OCI-M2 (cell line): Measurements from ENCODE around the gene TIAM2.
"Not testable (repeated sequence)": the region's sequence is repeated elsewhere in the genome, so short reads cannot be mapped to it uniquely, and the experiment has no call there.

Source experiments
- DNase-seq: peaks from one replicate; lab custom pipeline; 2025; ENCODE audit not compliant: unreplicated experiment; lab: John Stamatoyannopoulos, UW

The TIAM2 gene

DNA sequence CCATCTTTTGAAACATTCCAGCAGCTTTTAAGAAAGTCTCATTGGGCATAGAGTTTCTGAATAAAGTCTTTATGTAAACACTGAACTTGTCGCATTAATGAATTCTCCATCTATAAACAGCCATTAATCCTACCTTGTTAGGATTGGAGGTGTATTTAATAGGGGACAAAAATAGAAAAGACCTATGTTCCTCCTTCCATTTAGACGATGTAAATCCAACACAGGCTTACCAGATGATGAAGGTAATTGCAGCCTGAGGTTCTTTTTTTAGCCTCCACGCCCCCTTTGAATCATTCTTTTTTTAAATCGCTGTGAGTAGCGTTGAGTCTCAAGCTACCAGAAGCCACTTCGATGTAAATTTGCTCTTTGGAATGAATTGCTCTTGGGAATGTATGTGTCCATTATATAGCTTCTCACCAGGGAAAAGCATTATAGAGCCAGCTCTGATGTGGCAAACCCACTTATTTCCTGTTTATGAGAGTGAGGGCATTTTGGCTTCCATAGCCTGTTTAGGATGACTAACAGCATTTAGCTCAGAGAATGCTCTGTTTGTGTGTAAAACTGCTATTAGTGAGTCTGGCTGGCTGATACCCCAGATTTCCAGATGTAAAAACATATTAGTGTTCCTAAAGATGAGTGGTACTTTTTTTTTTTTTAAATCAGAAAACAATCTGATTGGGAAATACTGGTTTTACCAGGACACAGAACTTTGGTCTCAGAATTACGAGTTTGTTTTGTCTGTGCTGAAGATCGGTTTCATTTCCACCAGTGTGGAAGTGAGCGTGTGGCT, 193.8 kb downstream of the TIAM2 start:
- DNase-seq, result no peak

- no peak for DNase-seq
Measured at GRCh38 chr6:155190677-155191076, 195.6 kb downstream of the TIAM2 start.

- no peak for DNase-seq
Measured at GRCh38 chr6:155193526-155193925, 198.4 kb downstream of the TIAM2 start.

- DNase-seq, result no peak
Measured at GRCh38 chr6:155194399-155194798, 199.3 kb downstream of the TIAM2 start.

DNA sequence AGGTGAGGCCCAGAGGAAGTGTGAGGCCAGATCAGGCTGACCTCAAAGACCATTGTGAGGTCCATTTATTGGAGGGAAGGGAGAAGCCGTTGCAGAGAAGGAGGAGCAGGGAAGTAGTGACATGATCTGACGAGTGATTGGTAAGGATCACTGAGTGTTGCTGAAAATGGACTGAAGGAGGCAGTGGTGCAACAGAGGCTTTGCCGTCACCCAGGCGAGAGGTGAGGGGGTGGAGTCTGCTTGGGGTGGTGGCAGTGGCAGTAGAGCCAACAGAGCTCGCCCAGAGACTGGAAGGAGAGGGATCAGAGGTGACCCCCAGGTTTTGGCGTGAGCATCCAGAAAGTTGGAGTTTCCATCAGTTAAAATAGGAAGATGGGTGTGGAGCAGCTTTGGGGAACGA, 200.8 kb downstream of the TIAM2 start:
- DNase-seq, result no peak

DNA sequence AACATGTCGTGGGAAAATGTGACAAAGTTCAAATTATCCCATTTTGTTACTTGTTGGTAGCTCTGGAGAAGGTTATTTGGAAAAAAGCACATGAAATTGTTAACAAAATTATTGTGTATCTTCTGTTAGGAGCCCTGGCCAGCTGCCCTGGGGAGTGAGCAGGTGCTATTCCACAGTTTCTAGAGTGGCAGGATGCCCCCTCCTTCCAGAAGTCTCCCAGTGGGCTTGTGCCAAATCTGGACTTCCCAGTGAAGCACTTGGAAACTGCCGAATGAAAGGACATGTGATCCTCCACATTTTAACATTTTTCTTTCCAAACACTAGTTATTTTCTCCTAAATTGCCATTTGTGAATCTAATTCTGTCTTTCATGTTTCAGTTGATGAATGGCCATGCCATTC, 201.8 kb downstream of the TIAM2 start:
- DNase-seq, result no peak

GRCh38 chr6:155197932-155198331, 202.8 kb downstream of the TIAM2 start:
- DNase-seq, result no peak

DNA sequence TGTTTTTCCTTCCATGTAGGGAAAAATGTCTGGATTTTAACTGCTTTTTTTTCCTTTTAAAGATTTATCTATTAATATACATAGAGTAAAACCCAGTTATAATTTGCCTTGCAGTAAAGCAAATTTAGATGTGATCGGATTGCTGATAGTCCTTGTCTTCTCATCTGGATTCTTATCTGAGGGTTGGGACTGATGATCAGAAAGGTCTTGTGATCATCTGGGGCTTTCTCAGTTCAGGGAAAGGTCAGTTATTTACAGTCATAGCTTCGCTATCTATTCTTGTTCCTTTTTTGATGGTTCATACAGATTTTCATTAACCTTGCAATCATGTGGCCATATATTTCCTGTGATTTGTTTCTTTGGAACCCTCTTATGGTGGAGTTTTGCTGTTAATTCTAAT, 204.9 kb downstream of the TIAM2 start:
- no peak for DNase-seq

DNA sequence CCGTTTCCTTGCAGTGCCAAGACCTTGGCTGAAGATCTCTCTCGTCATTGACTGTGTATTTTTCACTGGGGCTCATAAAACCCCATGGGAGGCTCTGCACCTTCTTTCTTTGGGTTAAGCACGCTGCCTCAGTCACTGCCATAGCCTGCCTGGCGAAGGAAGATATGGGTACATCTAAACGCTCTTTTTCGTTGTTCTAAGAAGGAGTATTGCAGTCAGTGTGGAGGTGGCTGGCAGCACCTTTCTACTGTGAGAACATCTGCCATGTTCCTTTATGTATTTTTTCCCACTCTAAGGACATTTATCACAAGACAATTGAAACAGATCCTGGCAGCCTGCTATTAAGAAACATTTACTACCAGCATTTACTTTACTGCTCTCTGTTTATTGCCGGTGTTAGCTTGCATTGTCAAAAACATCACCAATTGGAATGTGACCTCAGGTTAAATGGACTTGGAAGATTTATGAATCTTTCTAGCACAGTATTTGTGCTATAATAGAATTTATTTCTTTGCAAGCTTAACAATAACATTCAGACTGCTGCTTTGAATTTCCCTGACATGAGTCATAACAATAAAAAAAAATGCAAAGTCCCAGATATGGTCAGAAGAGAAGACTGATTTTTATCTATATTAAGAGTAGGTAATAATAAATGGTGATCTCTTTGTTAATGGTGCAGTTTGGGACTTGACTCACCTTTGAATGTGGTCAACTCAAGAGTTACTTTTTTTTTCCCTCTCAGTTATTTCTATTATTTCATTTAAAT, 206.5 kb downstream of the TIAM2 start:
- DNase-seq, result no peak

GRCh38 chr6:155207223-155207622, 212.1 kb downstream of the TIAM2 start:
- no peak for DNase-seq

GRCh38 chr6:155212106-155212505, 217.0 kb downstream of the TIAM2 start:
- DNase-seq, result no peak

- DNase-seq, result no peak
Measured at GRCh38 chr6:155212616-155213380, 217.7 kb downstream of the TIAM2 start.

DNA sequence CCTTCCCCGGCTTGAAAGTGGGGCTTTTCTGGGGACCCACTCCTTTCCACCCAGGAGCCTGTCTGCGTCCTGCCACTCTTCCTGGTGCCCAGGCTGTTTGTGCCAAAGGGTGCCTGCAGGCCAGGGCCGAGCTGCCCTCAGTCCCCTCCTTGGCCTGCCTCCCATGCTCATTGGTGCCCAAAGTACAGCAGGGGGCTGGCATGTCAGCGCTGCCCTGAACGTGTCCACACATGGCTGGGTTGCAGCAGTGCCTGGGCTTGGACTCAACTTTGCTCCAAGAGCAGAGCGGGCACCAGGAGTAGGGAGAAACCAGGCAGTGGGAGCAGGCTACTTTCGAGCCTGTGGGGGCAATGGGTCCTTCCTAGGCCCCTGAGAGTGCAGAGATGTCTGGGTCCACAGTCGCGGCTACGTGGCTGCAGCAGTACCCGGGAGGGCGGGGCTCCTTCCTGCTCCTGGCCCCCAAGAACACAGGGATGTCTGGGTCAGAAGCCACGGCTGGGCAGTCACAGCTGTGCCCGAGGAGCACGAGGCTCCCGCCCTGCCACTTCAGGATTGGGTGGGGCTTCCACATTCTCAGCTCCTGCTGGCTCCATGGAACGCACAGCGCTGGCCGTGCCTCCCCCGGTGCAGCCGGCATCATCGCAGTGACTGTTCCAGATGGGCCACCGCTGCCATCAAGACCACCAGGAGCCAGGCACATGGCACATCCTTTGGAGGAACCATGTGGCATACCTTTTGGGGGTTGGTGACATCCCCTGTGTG, 218.7 kb downstream of the TIAM2 start:
- no peak for DNase-seq

GRCh38 chr6:155215906-155216305, 220.8 kb downstream of the TIAM2 start:
- no peak for DNase-seq

- DNase-seq, result no peak
Measured at GRCh38 chr6:155216312-155217046, 221.4 kb downstream of the TIAM2 start.

- DNase-seq, result not testable (repeated sequence)
Measured at GRCh38 chr6:155218711-155219110, 223.6 kb downstream of the TIAM2 start.

DNA sequence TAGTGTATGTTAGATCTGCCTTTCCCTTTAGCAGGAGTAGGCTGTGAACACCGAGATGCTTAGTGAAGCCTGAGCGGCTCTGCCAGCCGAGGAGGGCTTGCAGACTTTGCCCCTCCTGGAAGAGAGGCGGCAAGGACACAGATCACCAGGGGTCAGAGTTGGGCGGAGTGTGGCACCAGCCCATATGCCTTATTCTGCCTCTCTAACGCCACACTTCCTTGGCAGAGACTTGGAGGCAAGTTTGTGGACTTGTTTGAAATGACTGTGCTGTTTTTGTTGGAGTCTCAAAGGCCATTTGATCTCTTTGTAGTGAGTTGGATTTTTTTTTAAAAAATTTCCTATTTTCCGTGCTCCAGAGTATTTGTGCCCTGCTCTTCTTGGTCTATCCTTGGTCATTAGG, 224.2 kb downstream of the TIAM2 start:
- DNase-seq, result no peak

DNA sequence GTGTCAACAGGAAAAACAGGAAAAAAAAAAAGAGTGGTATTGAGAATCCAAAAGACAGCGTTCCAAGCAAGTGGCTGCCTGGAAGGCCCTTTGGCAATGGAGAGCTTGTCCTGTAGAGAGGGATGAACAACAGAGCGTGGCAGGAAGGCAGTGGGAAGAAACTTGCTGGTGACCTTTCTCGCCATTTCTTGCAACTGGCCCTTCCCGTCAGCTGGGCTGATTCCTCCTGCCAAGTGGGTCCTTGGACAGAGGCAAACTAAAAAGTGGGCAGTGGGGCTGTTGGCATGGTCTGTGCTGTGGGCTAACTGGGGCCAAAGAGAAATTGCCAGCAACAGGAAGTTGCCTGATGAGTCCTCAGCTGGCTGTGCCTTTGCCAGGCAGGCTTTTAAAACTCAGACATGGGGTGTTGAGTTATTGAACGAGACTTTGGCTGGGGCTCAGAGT, 224.8 kb downstream of the TIAM2 start:
- no peak for DNase-seq

DNA sequence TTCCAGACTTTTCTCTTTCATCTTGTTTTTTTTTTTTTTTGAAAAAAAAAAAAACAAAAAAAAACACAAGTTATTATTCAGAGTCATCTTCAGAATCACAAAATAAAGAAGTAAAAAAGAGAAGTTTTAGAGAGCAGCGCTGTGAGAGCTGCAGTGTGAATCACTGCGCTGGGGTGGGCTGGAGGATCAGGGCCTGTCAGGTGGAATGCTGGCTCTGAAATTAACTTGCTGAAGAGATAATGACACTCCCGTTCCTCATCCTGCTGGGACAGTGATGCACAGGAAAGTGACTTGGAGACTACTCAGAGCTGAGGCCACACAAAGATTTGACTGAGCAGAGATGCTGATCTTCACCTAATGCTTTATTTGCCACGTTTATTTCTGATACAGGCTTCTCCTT, 226.0 kb downstream of the TIAM2 start:
- DNase-seq, result no peak

DNA sequence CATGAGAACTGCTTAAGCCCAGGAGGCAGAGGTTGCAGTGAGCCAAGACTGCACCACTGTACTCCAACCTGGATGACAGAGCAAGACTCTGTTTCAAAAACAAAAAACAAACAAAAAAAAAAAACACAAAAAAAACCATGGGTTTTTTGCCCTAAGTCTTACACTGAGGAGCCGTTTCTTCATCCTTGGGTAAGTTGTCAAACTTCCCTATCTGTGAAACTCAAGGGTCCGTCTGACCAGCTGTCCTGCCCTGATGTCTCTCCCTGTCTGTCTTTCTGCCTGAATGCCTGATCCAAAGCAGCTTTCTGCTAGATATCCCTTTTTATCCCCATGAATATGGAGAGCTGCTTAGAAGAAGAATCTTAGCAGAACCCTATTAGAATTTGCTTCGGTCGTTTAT, 227.4 kb downstream of the TIAM2 start:
- no peak for DNase-seq
